Middle frontal gyrus (tissue), 1 donor: ENCODE data around the gene CEBPZOS.

Source experiments
- DNase-seq: peaks from one replicate; pipeline ENCODE4 v3.0.0-alpha.2; 2015; ENCODE audit warnings: low spot score; ENCODE audit errors: extremely low spot score

The CEBPZOS gene

DNA sequence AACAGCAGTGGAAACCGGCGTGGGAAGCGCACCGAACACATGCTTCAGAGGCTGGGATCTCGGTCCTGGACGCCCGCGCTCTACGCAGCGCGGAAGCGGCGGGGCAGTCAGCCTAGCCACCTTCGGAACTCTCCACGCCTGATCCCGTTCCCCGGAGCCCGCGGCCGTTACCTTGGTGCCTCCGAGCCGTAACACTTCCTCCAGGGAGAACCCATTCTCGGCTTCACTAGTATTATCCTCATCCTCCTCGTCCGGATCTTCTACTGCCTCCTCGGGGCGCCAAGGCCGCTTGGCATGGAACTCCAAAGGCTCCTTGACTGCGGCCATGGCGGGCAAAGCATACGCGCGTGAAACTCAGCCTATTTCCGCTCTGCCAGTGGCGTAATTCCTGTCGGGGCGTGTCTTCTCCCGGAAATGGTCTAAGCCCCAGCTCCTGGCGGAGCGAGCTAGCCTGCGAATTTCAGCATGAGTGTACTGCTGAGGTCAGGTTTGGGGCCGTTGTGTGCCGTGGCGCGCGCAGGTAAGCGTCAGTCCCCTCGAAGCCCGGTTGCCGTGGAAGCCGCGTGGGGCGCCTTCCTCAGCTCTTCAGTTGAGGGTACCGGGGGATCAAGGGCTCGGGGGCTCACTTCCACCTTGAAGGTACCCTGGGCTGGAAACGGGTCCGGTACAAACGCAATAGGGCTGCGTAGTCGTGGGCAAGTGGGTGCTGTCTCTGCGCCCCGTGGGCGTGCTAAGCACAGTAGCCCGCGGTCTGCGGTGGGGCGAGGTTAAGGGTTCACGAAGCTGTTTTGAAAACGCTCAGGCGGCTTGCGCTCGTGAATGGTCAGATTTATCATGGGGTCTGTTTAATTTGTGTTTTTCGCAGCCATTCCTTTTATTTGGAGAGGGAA lies 35.2 kb downstream of the CEBPZOS start, which contains the start of the genes CEBPZ and NDUFAF7:
TSS of gene CEBPZ (minus strand) at position 356 of the 890 bp plus-strand sequence. CDS start at position 327, 29 bp downstream.
TSS of gene NDUFAF7 (plus strand) at position 418 of the 890 bp plus-strand sequence. CDS start at position 466, 48 bp downstream.
- peak; percentile 86 for DNase-seq

- no peak for DNase-seq
Measured at GRCh38 chr2:37232131-37232933, 36.0 kb downstream of the CEBPZOS start.

GRCh38 chr2:37243435-37243834 lies 47.1 kb downstream of the CEBPZOS start:
- DNase-seq = no peak

DNA sequence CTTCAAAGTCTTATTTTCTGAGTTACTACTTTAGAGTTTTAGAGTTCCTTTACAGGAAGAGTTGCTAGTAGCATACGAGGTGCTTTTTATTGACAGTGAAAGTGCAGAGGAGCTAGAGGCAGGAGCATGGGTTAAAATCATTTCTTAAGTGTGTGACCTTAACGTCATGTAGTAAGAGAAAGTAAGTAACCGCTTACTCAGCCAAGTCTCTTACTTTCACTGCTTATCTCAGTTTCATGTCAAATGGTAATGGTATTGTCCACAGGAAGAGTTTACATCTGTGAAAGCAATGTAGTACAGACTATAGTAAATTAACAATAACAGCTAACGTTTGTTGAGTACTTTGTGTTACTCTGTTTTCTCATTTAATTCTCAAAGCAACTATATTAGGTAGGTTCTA lies 47.7 kb downstream of the CEBPZOS start:
- no peak for DNase-seq

GRCh38 chr2:37244755-37245154 lies 48.5 kb downstream of the CEBPZOS start:
- DNase-seq = no peak

- no peak for DNase-seq
Measured at GRCh38 chr2:37246205-37246604, 49.9 kb downstream of the CEBPZOS start.

DNA sequence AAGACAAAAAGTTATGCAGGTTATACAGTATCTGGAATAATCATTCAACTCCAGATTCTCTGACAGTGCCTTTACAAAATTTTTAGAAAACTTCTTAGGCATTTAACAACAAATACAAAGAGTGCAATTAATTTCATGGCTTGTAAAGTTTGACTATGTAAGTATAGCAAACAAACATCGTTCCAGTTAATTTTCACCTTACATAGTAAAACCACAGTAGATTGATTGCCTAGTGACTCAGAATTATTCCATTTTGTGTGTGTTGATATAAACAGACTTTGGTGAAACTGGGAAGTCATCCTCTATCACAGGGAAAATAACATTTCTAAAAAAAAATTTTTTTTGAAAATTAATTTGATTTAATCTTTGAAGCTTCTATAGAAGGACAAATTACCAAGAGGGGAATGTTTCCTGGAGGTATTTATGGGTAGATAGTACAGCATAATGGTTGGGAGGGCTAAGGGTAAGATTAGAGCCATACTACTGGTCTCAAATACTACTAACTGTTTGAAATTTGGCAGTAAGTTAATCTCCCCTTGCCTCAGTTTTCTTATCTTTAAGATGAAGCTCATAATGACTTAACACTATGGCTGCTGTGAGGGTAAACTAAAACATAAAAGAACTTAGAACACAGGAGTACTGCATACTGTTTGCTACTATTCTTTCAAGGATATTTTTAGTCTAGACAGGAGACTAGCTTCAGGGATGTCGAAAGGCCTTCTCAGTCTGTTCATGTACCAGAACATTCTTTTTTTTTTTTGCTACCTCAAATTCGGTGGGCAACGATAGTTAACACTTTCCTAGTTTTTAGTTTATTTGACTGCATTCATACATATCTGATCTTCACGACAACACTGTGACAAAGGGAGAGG lies 54.8 kb downstream of the CEBPZOS start:
- DNase-seq = no peak
